Measurements from ENCODE around the gene PI4KA.

- TF ChIP-seq POLR2A (IDR thresholded peaks at IDR 0.05; ENCODE audit: low read depth, low read length) (no peak), POLR2AphosphoS5 (IDR thresholded peaks at IDR 0.05; ENCODE audit: low read depth, low read length) (no peak)
These were observed 117.5 kb downstream of the PI4KA start for GRCh38 chr22:20741008-20741633.

All from GM12892 (cell line).